Caki2 (cell line): Measurements from ENCODE around the gene LHPP. TPM values are rescaled to one million over a fixed set of nuclear protein-coding genes. Genes with fewer than 3 reads are reported as not detected.

Experiments
- DNase-seq: peaks from one replicate; pipeline ENCODE4 v3.0.0-alpha.2; 2015; ENCODE audit warnings: low read depth
- in situ Hi-C: cut with HindIII; loops from 2 replicates; pipeline ENCODE4 v1.10.0; 2016; ENCODE audit warnings: low sequenced_read_pairs, low pct_unique_long_range_greater_than_20kb, mixed read lengths
- total RNA-seq: library from RNA; depleted of rRNA; stranded (reverse); fragments of >200 nt; shearing (Covaris generic); gene quantifications from 2 replicates; pipeline ENCODE4 v1.2.3, GENCODE V29; 2014; ENCODE audit warnings: low replicate concordance

The LHPP gene
- total RNA-seq, 1 experiment from 2014 or later: 33.0 TPM

GRCh38 chr10:124510759-124511158 is 49.1 kb downstream of the LHPP start:
- DNase-seq: no peak
- in situ Hi-C loops: no loop called here

DNA sequence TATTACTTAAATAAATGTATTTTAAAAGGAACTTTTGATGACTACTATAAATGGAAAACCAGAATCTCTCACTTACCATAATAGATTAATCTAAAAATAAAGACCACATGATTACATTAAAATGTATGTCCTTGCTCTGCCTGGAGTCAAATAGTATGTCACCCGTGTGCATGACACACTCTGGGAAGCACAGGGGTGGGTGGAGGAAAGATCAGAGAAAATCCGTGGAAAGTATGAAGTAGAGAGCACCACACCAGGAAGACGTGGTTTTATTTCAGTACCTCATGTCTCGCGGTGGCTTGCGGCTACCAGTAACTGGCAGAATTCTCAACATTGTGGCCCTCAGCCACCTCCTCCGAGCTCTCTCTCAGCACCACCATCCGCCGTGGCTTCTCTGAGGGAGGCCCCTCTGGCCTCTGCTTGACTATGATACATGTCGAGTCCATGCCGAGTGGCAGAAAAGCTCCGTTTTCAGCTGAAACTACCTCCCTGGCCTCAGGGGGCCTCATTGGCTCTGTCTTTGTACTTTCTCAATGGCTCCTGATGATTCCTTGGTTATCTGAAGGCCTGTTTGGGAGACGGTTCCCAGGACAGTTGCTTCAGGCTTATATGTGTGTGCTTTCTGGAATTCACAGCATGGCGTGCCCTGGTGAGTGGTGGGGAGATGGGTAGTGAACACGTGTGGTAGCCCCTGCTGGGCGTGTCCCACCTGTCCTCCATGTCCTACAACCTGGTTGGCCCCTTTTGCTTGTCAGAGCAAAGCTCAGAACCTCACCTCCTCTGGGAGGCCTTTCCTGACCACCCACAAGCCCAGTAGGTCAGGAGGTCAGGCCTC is 49.8 kb downstream of the LHPP start:
- DNase-seq: no peak
- in situ Hi-C loops: no loop called here

DNA sequence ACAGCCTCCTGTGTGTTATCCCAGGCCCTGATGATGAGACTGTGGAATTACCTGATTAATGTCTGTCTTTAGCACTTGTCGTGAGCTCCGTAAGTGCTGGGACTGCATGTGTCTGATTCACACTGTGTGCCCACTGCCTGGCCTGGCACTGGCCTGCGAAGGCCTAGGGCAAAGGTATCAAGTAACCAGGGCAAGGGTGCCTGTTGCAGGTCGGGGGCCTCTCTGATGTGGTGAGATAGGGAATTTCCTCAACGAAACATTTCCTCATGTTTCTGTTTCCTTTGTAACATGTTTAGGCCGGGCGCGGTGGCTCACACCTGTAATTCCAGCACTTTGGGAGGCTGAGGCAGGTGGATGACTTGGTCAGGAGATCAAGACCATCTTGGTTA is 50.4 kb downstream of the LHPP start:
- in situ Hi-C loops: no loop called here
- no peak for DNase-seq

DNA sequence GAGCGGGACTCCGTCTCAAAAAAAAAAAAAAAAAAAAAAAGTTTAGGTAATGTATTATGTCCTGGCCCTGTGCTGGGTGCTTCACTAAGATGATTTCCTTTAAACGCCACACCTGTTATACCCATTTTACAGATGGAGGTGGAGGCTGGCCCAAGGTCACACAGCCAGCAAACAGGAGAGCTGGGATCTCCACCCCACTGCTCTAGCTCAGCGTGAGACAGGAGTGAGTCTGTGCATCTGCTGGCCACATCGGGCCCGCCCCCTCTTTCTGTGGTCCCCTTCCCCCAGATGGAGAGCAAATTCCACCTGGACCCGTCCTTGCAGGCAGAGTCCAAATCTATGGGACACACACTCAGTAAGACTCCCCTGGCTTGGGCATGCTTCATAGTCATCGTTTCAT is 51.0 kb downstream of the LHPP start:
- DNase-seq: no peak

DNA sequence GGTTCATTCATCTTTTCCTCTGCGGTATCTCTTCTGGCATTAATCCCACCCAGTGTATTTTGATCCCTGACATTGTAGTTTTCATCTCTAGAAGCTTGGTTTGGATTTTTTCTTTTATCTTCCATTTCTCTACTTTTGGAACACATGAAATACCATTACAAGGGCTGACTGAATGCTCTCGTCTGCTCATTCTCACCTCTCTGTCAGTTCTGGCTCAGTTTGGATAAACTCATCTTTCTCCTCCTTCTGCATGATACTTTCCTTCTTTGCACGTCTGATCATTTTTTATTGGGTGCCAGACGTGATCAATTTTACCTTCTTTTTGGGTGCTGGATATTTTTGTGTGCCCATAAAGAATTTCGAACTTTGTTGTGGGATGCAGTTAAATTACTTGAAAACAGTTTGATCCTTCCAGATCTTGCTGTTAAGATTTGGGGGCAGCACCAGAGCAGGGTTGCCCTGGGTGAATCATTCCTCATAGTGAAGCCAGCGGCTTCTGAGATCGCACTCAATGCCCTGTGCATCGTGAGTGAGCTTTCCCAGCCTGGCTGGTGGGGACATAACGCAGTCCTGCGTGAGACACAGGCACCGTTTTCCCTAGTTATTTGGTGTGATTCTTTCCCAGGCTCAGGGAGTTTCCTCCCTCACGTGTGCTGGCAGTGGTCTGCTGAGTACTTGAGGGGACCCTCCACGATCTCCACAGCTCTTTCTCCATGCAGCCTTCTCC is 53.8 kb downstream of the LHPP start:
- no peak for DNase-seq
- in situ Hi-C loops: no loop called here

More for the DNA sequence above, 51.0 kb downstream of the LHPP start:
- in situ Hi-C loops: no loop called here

DNA sequence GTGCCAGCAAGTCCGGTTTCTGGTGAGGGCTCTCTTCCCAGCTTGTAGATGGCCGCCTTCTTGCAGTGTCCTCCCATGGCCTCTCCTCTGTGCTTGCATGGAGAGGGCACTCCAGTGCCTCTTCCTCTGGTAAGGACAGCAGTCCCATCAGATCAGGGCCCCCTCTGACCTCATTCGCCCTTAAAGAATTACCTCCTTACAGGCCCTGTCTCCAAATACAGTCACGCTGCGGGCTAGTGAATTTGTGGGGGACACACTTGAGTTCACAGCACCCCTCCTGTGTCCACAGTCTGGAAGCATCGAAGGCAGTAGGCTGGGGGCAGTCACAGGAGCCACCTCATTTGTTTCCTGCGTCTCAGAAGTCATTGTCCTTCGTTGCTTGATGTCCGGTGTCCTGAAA is 54.6 kb downstream of the LHPP start:
- in situ Hi-C loops: no loop called here
- DNase-seq: no peak

- in situ Hi-C loops: no loop called here
- no peak for DNase-seq
Measured at GRCh38 chr10:124516746-124517397, 55.2 kb downstream of the LHPP start.

GRCh38 chr10:124517461-124517860 is 55.8 kb downstream of the LHPP start:
- in situ Hi-C loops: no loop called here
- DNase-seq: no peak

GRCh38 chr10:124517931-124518330 is 56.3 kb downstream of the LHPP start:
- no peak for DNase-seq
- in situ Hi-C loops: no loop called here

DNA sequence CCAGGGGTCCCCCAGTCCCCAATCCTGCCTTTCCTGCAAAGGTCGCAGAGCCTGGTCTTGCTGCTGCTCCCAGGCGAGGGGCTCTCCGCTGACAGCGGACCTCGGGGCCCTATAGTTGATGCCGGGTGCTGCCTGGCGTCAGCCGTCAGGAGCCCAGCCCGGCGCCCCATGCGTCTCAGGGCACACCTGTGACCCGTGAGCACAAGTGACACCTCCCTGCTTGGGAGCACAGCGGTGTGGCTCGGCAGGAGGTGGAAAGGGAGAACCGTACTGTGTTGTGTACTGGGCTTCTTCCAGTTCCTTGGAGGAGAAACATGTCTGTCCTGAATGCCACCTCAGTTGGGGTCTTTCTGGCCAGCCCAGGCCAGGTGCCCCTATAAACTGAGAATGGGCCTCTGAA is 56.7 kb downstream of the LHPP start:
- no peak for DNase-seq
- in situ Hi-C loops: no loop called here

- in situ Hi-C loops: no loop called here
- DNase-seq: no peak
Measured at GRCh38 chr10:124520558-124521428, 59.2 kb downstream of the LHPP start.

DNA sequence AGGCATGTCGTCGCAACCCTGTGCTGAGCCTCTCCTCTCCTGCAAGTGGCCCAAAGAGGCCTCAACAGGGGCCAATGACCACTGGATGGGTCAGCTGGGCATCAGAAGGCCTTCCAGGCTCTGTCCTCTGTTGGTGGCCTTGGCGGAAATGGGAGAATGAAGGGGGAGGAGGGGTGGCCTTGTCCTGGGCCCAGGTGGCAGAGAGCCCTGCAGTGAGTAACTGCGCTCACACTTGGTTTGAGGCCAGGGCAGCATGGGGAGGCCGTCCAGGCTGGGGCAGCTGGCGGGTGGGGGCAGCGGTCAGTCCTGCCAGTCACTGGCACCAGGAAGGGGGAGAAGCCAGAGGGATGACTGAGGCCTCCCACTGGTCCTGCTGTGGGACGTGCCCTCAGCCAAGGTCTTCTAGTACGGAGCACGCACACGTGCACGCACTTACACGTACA is 59.8 kb downstream of the LHPP start:
- in situ Hi-C loops: no loop called here
- no peak for DNase-seq

DNA sequence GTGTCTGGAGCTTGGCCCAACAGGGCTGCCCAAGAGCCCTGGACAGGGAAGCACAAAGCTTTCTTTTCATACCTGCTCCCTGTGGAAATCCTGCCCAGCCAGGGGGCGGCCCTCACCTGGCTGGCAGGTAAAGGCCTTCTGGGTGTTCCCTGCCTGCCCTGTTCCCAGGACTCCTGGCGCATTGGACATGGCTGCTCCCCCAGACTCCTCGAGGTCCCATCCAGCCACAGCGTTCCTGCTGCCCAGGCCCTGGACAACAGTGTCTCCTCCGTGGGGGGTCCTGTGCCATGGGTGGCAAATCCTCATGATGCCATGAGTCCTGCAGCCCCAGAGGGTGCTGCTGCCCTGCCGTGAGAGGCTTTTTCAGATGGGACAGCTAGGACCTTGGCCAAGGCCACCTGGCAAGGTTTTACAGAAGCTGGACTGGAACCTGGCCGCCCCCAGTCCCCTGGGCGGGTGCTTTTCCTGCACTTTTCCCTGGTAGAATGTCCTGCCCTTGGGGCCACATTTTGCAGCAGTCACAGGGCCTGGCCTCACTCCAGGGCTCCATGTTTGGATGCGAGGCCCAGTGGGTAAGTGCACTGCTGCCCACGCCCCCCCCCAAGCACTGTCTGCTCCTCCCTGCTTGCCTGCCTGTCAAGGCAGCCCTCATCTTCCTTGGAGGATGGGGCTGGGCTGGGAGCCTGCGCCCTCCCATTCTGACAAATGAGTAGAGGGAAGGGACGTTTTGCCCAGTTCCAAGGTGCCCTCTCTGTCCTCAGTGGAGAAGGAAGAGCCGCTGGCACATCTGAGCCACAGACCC is 60.7 kb downstream of the LHPP start:
- in situ Hi-C loops: no loop called here
- DNase-seq: no peak

DNA sequence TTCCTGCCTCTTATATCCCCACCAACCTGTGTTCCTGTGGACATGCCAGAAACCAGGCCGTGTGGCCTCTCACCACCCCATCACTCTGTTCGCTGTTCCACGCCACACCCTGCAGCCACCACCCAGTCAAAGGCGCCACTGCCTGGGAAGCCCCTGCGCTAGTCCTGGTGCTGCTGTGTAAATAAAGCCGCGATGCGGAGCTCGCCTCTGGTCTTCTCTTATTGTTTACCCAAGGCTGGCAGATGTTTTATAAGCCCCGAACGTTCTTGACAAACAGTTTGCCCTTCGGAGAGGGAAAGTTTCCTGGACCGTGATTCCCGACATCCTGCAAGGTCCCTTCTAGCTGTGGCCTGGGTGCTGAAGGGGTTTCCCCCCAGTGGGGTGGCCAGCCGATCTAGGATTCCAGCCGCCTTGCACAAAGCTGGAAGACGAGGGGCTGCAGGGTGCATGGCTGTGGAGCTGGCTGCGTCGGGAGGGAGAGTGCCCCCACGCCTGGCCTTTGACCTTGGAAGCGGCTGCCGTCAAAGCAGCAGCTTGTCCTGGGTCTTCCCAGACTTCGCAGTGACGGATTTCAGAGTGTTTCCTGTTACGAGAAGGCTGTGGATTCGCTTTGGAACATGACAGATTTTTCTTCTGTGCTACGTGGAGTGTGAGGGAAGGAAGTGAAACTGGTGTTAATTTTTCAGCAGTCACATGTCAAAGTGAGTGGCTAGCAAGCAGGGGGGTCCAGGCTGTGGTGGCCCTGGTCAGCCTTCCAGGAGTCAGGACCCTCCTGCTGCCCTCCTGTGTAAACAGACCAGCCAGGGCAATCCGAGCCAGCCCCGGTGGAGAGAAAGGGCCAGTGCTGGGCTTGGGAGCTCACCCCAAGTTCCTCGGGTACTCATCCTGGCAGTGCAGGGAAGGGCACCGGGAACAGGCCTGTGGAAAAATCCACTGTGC is 61.6 kb downstream of the LHPP start:
- in situ Hi-C loops: no loop called here
- no peak for DNase-seq

- in situ Hi-C loops: no loop called here
- DNase-seq: no peak
Measured at GRCh38 chr10:124523901-124524300, 62.3 kb downstream of the LHPP start.

- no peak for DNase-seq
Measured at GRCh38 chr10:124524991-124525653, 63.5 kb downstream of the LHPP start.

More at GRCh38 chr10:124524991-124525653, 63.5 kb downstream of the LHPP start:
- in situ Hi-C loops: no loop called here
